ENCODE data around the gene SRGN.

The SRGN gene

GRCh38 chr10:69092959-69093850, 5.3 kb downstream of the SRGN start:
- no peak overlapping the region for H4K12ac ChIP-seq (ENCODE audit: low read depth, low read length)
- WGBS (ENCODE audit: extremely low coverage, insufficient coverage, insufficient read length) = no CpG with 5 or more reads among the region's 17 CpGs
- no peak overlapping the region for H3K23ac ChIP-seq (ENCODE audit: low read length)
- no peak overlapping the region for H3K9ac ChIP-seq (ENCODE audit: low read length)
- H3K36me3 ChIP-seq (ENCODE audit: control insufficient read depth in 1 of 2, insufficient read depth in 2 of 2, low read length in 2 of 2) = no peaks in the 10 kb centered on the region
- H3K4me3 ChIP-seq (ENCODE audit: low read depth, low read length) = no peak overlapping the region
- no peak overlapping the region for H3K18ac ChIP-seq (ENCODE audit: low read length)
- H2AK5ac ChIP-seq (ENCODE audit: low read length) = no peak overlapping the region
- no peaks in the 10 kb centered on the region for H3K27me3 ChIP-seq (ENCODE audit: insufficient read depth, low read length)
- H3K79me2 ChIP-seq (ENCODE audit: control insufficient read depth, insufficient read depth, low read length, poor library complexity) = no peaks in the 10 kb centered on the region
- no peak overlapping the region for H2BK12ac ChIP-seq (ENCODE audit: low read length)
- H3K14ac ChIP-seq (ENCODE audit: low read length) = no peak overlapping the region
- no peak overlapping the region for H4K8ac ChIP-seq (ENCODE audit: low read depth, low read length)
- peak; percentile 85 to 95 for DNase-seq
- no peaks in the 10 kb centered on the region for H3K4me1 ChIP-seq (ENCODE audit: control insufficient read depth in 1 of 2, insufficient read depth in 2 of 2, low read length in 2 of 2)
- no peak overlapping the region for H2BK5ac ChIP-seq (ENCODE audit: low read depth, low read length, poor library complexity)
- H3K79me1 ChIP-seq (ENCODE audit: low read length) = no peaks in the 10 kb centered on the region
- H3K27ac ChIP-seq (ENCODE audit: low read depth, low read length) = no peak overlapping the region
- no peak overlapping the region for H2BK120ac ChIP-seq (ENCODE audit: insufficient read depth, low read length, poor library complexity)
- no peak overlapping the region for H2AFZ ChIP-seq (ENCODE audit: insufficient read depth, low read length, poor library complexity)
- H4K91ac ChIP-seq (ENCODE audit: low read depth, low read length) = no peak overlapping the region
- H3K4me2 ChIP-seq (ENCODE audit: low read length) = no peak overlapping the region
- no peak overlapping the region for H3K4ac ChIP-seq (ENCODE audit: low read depth, low read length)
- H3K9me3 ChIP-seq (ENCODE audit: insufficient read depth, low read depth, low read length) = no peaks in the 10 kb centered on the region

DNA sequence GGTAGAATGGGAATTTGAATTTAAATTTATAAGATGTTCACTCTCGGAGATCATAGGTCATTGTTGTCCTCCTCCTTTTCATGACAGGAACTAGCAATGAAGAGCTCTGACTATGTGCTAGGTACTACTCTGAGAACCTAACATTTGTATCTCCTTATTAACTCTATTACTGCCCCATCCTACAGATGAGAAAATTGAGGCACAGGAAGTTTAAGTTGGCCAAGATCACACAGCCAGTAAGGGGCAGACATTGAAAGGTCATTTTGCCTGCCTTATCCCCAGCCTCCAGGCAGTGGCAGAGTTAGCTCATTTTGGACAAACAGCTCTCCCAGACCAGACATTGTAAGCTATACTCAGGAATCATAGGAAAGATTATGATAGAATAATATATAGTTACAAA, 6.0 kb downstream of the SRGN start:
- no peak for DNase-seq
- Histone ChIP-seq H4K91ac (ENCODE audit: low read depth, low read length) (no peak overlapping the region), H4K12ac (ENCODE audit: low read depth, low read length) (no peak overlapping the region), H3K79me2 (ENCODE audit: control insufficient read depth, insufficient read depth, low read length, poor library complexity) (no peaks in the 10 kb centered on the region), H3K4me2 (ENCODE audit: low read length) (no peak overlapping the region), H2BK120ac (ENCODE audit: insufficient read depth, low read length, poor library complexity) (no peak overlapping the region), H3K4me3 (ENCODE audit: low read depth, low read length) (no peak overlapping the region), H3K4ac (ENCODE audit: low read depth, low read length) (no peak overlapping the region), H3K4me1 (ENCODE audit: control insufficient read depth in 1 of 2, insufficient read depth in 2 of 2, low read length in 2 of 2) (no peaks in the 10 kb centered on the region), H2AFZ (ENCODE audit: insufficient read depth, low read length, poor library complexity) (no peak overlapping the region), H3K27me3 (ENCODE audit: insufficient read depth, low read length) (no peaks in the 10 kb centered on the region), H3K79me1 (ENCODE audit: low read length) (no peaks in the 10 kb centered on the region), H3K23ac (ENCODE audit: low read length) (no peak overlapping the region), H2BK12ac (ENCODE audit: low read length) (no peak overlapping the region), H3K27ac (ENCODE audit: low read depth, low read length) (no peak overlapping the region), H4K8ac (ENCODE audit: low read depth, low read length) (no peak overlapping the region), H2AK5ac (ENCODE audit: low read length) (no peak overlapping the region), H3K9ac (ENCODE audit: low read length) (no peak overlapping the region), H3K9me3 (ENCODE audit: insufficient read depth, low read depth, low read length) (no peaks in the 10 kb centered on the region), H3K18ac (ENCODE audit: low read length) (no peak overlapping the region), H3K14ac (ENCODE audit: low read length) (no peak overlapping the region), H2BK5ac (ENCODE audit: low read depth, low read length, poor library complexity) (no peak overlapping the region), H3K36me3 (ENCODE audit: control insufficient read depth in 1 of 2, insufficient read depth in 2 of 2, low read length in 2 of 2) (no peaks in the 10 kb centered on the region)
- no CpG with 5 or more reads among the region's 1 CpG for whole genome bisulfite sequencing (ENCODE audit: extremely low coverage, insufficient coverage, insufficient read length)

GRCh38 chr10:69096045-69096444, 8.1 kb downstream of the SRGN start:
- Histone ChIP-seq H2AK5ac (ENCODE audit: low read length) (no peak overlapping the region), H3K4me1 (ENCODE audit: control insufficient read depth in 1 of 2, insufficient read depth in 2 of 2, low read length in 2 of 2) (no peaks in the 10 kb centered on the region), H3K36me3 (ENCODE audit: control insufficient read depth in 1 of 2, insufficient read depth in 2 of 2, low read length in 2 of 2) (no peaks in the 10 kb centered on the region), H3K79me1 (ENCODE audit: low read length) (no peaks in the 10 kb centered on the region), H3K14ac (ENCODE audit: low read length) (no peak overlapping the region), H4K12ac (ENCODE audit: low read depth, low read length) (no peak overlapping the region), H4K8ac (ENCODE audit: low read depth, low read length) (no peak overlapping the region), H2BK12ac (ENCODE audit: low read length) (no peak overlapping the region), H2BK120ac (ENCODE audit: insufficient read depth, low read length, poor library complexity) (no peak overlapping the region), H3K27ac (ENCODE audit: low read depth, low read length) (no peak overlapping the region), H3K9ac (ENCODE audit: low read length) (no peak overlapping the region), H3K27me3 (ENCODE audit: insufficient read depth, low read length) (no peaks in the 10 kb centered on the region), H3K18ac (ENCODE audit: low read length) (no peak overlapping the region), H3K4ac (ENCODE audit: low read depth, low read length) (no peak overlapping the region), H3K23ac (ENCODE audit: low read length) (no peak overlapping the region), H4K91ac (ENCODE audit: low read depth, low read length) (no peak overlapping the region), H3K4me3 (ENCODE audit: low read depth, low read length) (no peak overlapping the region), H3K79me2 (ENCODE audit: control insufficient read depth, insufficient read depth, low read length, poor library complexity) (no peaks in the 10 kb centered on the region), H3K4me2 (ENCODE audit: low read length) (no peak overlapping the region), H3K9me3 (ENCODE audit: insufficient read depth, low read depth, low read length) (no peaks in the 10 kb centered on the region), H2AFZ (ENCODE audit: insufficient read depth, low read length, poor library complexity) (no peak overlapping the region), H2BK5ac (ENCODE audit: low read depth, low read length, poor library complexity) (no peak overlapping the region)
- WGBS (ENCODE audit: extremely low coverage, insufficient coverage, insufficient read length) = no CpG with 5 or more reads among the region's 2 CpGs
- no peak for DNase-seq

DNA sequence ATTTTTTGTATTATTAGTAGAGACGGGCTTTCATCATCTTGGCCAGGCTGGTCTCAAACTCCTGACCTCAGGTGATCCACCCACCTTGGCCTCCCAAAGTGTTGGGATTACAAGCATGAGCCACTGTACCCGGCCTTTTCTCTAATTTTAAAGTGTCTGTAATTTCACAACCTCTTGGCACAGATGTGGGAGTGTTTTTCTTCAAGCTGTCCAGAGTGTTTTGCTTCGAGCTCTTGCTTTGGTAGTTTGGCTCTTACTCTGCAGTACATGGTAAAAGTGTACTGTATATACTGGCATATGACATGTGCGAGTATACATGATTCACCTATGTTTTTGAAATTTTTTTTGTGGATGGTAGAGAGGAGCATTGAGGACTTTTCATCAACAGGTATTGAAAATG, 9.8 kb downstream of the SRGN start:
- H3K9ac ChIP-seq (ENCODE audit: low read length) = no peak overlapping the region

More for the DNA sequence above, 9.8 kb downstream of the SRGN start:
- Histone ChIP-seq H3K4me1 (ENCODE audit: control insufficient read depth in 1 of 2, insufficient read depth in 2 of 2, low read length in 2 of 2) (no peaks in the 10 kb centered on the region), H3K36me3 (ENCODE audit: control insufficient read depth in 1 of 2, insufficient read depth in 2 of 2, low read length in 2 of 2) (no peaks in the 10 kb centered on the region), H3K27ac (ENCODE audit: low read depth, low read length) (no peak overlapping the region), H3K4ac (ENCODE audit: low read depth, low read length) (no peak overlapping the region), H2AK5ac (ENCODE audit: low read length) (no peak overlapping the region), H4K8ac (ENCODE audit: low read depth, low read length) (no peak overlapping the region), H2BK120ac (ENCODE audit: insufficient read depth, low read length, poor library complexity) (no peak overlapping the region), H3K9me3 (ENCODE audit: insufficient read depth, low read depth, low read length) (no peaks in the 10 kb centered on the region), H2AFZ (ENCODE audit: insufficient read depth, low read length, poor library complexity) (no peak overlapping the region), H3K18ac (ENCODE audit: low read length) (no peak overlapping the region), H3K79me1 (ENCODE audit: low read length) (no peaks in the 10 kb centered on the region), H3K79me2 (ENCODE audit: control insufficient read depth, insufficient read depth, low read length, poor library complexity) (no peaks in the 10 kb centered on the region), H3K27me3 (ENCODE audit: insufficient read depth, low read length) (no peaks in the 10 kb centered on the region), H4K12ac (ENCODE audit: low read depth, low read length) (no peak overlapping the region), H3K4me2 (ENCODE audit: low read length) (no peak overlapping the region), H2BK12ac (ENCODE audit: low read length) (no peak overlapping the region), H2BK5ac (ENCODE audit: low read depth, low read length, poor library complexity) (no peak overlapping the region), H4K91ac (ENCODE audit: low read depth, low read length) (no peak overlapping the region), H3K4me3 (ENCODE audit: low read depth, low read length) (no peak overlapping the region), H3K14ac (ENCODE audit: low read length) (no peak overlapping the region), H3K23ac (ENCODE audit: low read length) (no peak overlapping the region)
- DNase-seq = no peak
- no CpG with 5 or more reads among the region's 4 CpGs for WGBS (ENCODE audit: extremely low coverage, insufficient coverage, insufficient read length)
